SK-N-SH (cell line): ENCODE results near the gene TAOK2. TPM values are rescaled to one million over a fixed set of nuclear protein-coding genes. Genes with fewer than 3 reads are reported as not detected.

Experiments
- CTCF ChIA-PET: fragments of 300-600, 350-600 bp; formaldehyde crosslinking; extraction: SDS; loops from one replicate; lab custom pipeline; 2021; lab: Yijun Ruan, JAX
- POLR2A ChIA-PET: fragments of 350-600 bp; sonication (Branson Sonifier 250); formaldehyde crosslinking; extraction: SDS; loops from one replicate; lab custom pipeline; 2020; ENCODE audit warnings: antibody characterized with exemption, inconsistent platforms; lab: Yijun Ruan, JAX
- DNase-seq: peaks from one replicate; pipeline ENCODE4 v3.0.0; 2012
- H2AFZ ChIP-seq: fragments of 200-600 bp; sonication (generic); 2 replicates; pipeline ENCODE4 v1.8.1; 2016; ENCODE audit warnings: antibody characterized with exemption, mild to moderate bottlenecking, low read depth
- H3F3A ChIP-seq: fragments of 200-600 bp; sonication (generic); replicated peaks from 2 replicates; pipeline ENCODE3; 2016; ENCODE audit warnings: antibody characterized with exemption, mild to moderate bottlenecking; ENCODE audit not compliant: insufficient read depth
- H3K27ac ChIP-seq, 2 experiments: fragments of 200-500 bp in 1 of 2; fragments of 200-600 bp in 1 of 2; sonication (Bioruptor generic) in 1 of 2; sonication (generic), shearing (Covaris generic) in 1 of 2; 2 replicates each; pipeline versions ENCODE4 v1.5.1 to v1.6.1; 2014 to 2016; ENCODE audit warnings: low read depth in 2 of 2, inconsistent platforms in 1 of 2, low read length in 1 of 2, mild to moderate bottlenecking in 1 of 2, mixed read lengths in 1 of 2
- H3K27me3 ChIP-seq: fragments of 200-600 bp; sonication (generic), shearing (Covaris generic); 2 replicates; pipeline ENCODE4 v1.6.1; 2016; ENCODE audit warnings: mixed run types; ENCODE audit not compliant: insufficient read depth
- H3K36me3 ChIP-seq, 2 experiments: fragments of 200-500 bp in 1 of 2; fragments of 200-600 bp in 1 of 2; sonication (Bioruptor generic) in 1 of 2; sonication (generic) in 1 of 2; replicated peaks in 1 of 2; 2 replicates each; pipeline versions ENCODE3 to v1.5.1; 2014 to 2016; ENCODE audit warnings: low read length in 1 of 2, mild to moderate bottlenecking in 1 of 2; ENCODE audit not compliant: insufficient read depth in 2 of 2, control insufficient read depth in 1 of 2
- H3K4me1 ChIP-seq, 2 experiments: fragments of 200-500 bp in 1 of 2; fragments of 200-600 bp in 1 of 2; sonication (Bioruptor generic) in 1 of 2; sonication (generic), shearing (Covaris generic) in 1 of 2; 2 replicates each; pipeline versions ENCODE4 v1.5.1 to v1.6.1; 2014 to 2016; ENCODE audit warnings: low read depth in 1 of 2, low read length in 1 of 2, mixed run types in 1 of 2; ENCODE audit not compliant: insufficient read depth in 2 of 2, control insufficient read depth in 1 of 2
- H3K4me2 ChIP-seq: fragments of 200-600 bp; sonication (generic), shearing (Covaris generic); 2 replicates; pipeline ENCODE4 v1.6.1; 2017; ENCODE audit warnings: mixed run types
- H3K4me3 ChIP-seq, 2 experiments: fragments of 200-500 bp in 1 of 2; fragments of 200-600 bp in 1 of 2; sonication (Bioruptor generic) in 1 of 2; sonication (generic), shearing (Covaris generic) in 1 of 2; 2 replicates each; pipeline versions ENCODE4 v1.5.1 to v1.8.1; 2014 to 2016; ENCODE audit warnings: low read depth in 2 of 2, inconsistent platforms in 1 of 2, low read length in 1 of 2, mild to moderate bottlenecking in 1 of 2, mixed read lengths in 1 of 2, moderate library complexity in 1 of 2
- H3K79me2 ChIP-seq: fragments of 200-600 bp; sonication (generic); 2 replicates; pipeline ENCODE4 v1.8.1; 2017; ENCODE audit warnings: mild to moderate bottlenecking; ENCODE audit not compliant: insufficient read depth
- H3K9ac ChIP-seq: fragments of 200-600 bp; sonication (generic); 2 replicates; pipeline ENCODE4 v1.6.1; 2017; ENCODE audit warnings: mixed run types
- H3K9me2 ChIP-seq: fragments of 200-600 bp; sonication (generic); 2 replicates; pipeline ENCODE4 v1.6.1; 2017; ENCODE audit warnings: mixed run types
- H3K9me3 ChIP-seq: fragments of 200-600 bp; sonication (generic); 2 replicates; pipeline ENCODE4 v1.6.1; 2017; ENCODE audit warnings: mixed run types, mild to moderate bottlenecking, moderate library complexity
- H4K20me1 ChIP-seq: fragments of 200-600 bp; sonication (generic); 2 replicates; pipeline ENCODE4 v1.6.1; 2017; ENCODE audit warnings: mild to moderate bottlenecking, mixed run types; ENCODE audit not compliant: insufficient read depth
- CHD2 ChIP-seq: fragments of 150-350 bp; IDR thresholded peaks from 2 replicates; pipeline ENCODE4 v1.6.1; 2018; ENCODE audit warnings: low read length; ENCODE audit not compliant: partially characterized antibody
- CTCF ChIP-seq: fragments of 200-600 bp; sonication (generic); IDR thresholded peaks from 2 replicates; pipeline ENCODE4 v1.6.1; 2017; ENCODE audit warnings: antibody characterized with exemption, mild to moderate bottlenecking, moderate library complexity
- EP300 ChIP-seq, 2 experiments: IDR thresholded peaks; 2 replicates each; pipeline versions ENCODE4 v1.4.0 to v1.6.1; 2012; ENCODE audit warnings: borderline replicate concordance in 1 of 2, low read depth in 1 of 2, low read length in 1 of 2
- EZH2phosphoT487 ChIP-seq: fragments of 200-600 bp; sonication (generic); IDR thresholded peaks from 2 replicates; pipeline ENCODE4 v1.6.1; 2017; ENCODE audit warnings: low read depth, mixed run types, mild to moderate bottlenecking, antibody characterized with exemption, moderate library complexity, borderline replicate concordance
- FOXJ3 ChIP-seq: sonication (generic); formaldehyde crosslinking; IDR thresholded peaks from 2 replicates; pipeline ENCODE4 v1.5.1; 2020; ENCODE audit warnings: mild to moderate bottlenecking, missing genetic modification reagents
- JUND ChIP-seq: IDR thresholded peaks from 2 replicates; pipeline ENCODE4 v1.4.0; 2012
- MEF2A ChIP-seq: IDR thresholded peaks from 2 replicates; pipeline ENCODE4 v1.4.0; 2012; ENCODE audit warnings: low read depth, borderline replicate concordance
- MXI1 ChIP-seq: IDR thresholded peaks from 2 replicates; pipeline ENCODE4 v1.6.1; 2012; ENCODE audit warnings: mild to moderate bottlenecking, low read depth, low read length, improper control_type of control experiment
- NFIC ChIP-seq: IDR thresholded peaks from 2 replicates; pipeline ENCODE4 v1.4.0; 2012; ENCODE audit warnings: borderline replicate concordance
- NRF1 ChIP-seq: IDR thresholded peaks from 2 replicates; pipeline ENCODE4 v1.6.1; 2012; ENCODE audit warnings: low read depth, mild to moderate bottlenecking, low read length
- POLR2AphosphoS5 ChIP-seq: IDR thresholded peaks from 2 replicates; pipeline ENCODE4 v1.6.1; 2012; ENCODE audit warnings: low read depth, low read length
- RAD21 ChIP-seq: IDR thresholded peaks from 2 replicates; pipeline ENCODE4 v1.6.1; 2012; ENCODE audit warnings: mild to moderate bottlenecking, low read length
- RXRA ChIP-seq: IDR thresholded peaks from 2 replicates; pipeline ENCODE4 v1.4.0; 2012; ENCODE audit warnings: low read depth, mild to moderate bottlenecking, borderline replicate concordance
- USF2 ChIP-seq: fragments of 150-350 bp; IDR thresholded peaks from 2 replicates; pipeline ENCODE4 v1.6.1; 2017; ENCODE audit warnings: antibody characterized with exemption, low read length, low read depth, borderline replicate concordance
- ZBTB33 ChIP-seq: IDR thresholded peaks from 2 replicates; pipeline ENCODE4 v1.4.0; 2012; ENCODE audit warnings: low read depth, borderline replicate concordance
- WGBS: methylation state at CpG from one replicate; pipeline ENCODE4 v1.1.6; 2017; ENCODE audit warnings: low lambda C conversion rate; 5-methylcytosine and 5-hydroxymethylcytosine counted together
- polyA plus RNA-seq, 3 experiments: library from polyadenylated mRNA; depleted of rRNA; stranded (reverse); fragments of >200 nt; gene quantifications; 2 replicates each; pipeline ENCODE4 v1.2.3, GENCODE V29; 2012
- TF ChIP-seq, protein P1 (sequence below): IDR thresholded peaks from 2 replicates; pipeline ENCODE4 v1.6.1; 2012; ENCODE audit warnings: mild to moderate bottlenecking, low read depth, low read length, moderate library complexity

TAOK2 gene
- polyA plus RNA-seq, 1 of the 3 experiments (the other 2 are of a cell fraction) = 21.9 TPM

- no peak for TF ChIP-seq USF2
Observed at GRCh38 chr16:29950806-29951461, 22.7 kb upstream of the TAOK2 start (continued).

- Histone ChIP-seq H4K20me1 (no peaks in the 10 kb centered on the region), H3K9ac (no peak overlapping the region), H3K4me3 (no peak overlapping the region), H3K27ac (no peak overlapping the region), H3K36me3 (no peaks in the 10 kb centered on the region), H3F3A (peaks cover 4% of the 10 kb centered on the region), H3K27me3 (no peaks in the 10 kb centered on the region), H3K9me3 (no peaks in the 10 kb centered on the region), H3K9me2 (no peaks in the 10 kb centered on the region), H3K4me1 (no peaks in the 10 kb centered on the region), H3K79me2 (no peaks in the 10 kb centered on the region), H3K4me2 (no peak overlapping the region), H2AFZ (no peak overlapping the region)
- POLR2A ChIA-PET = no interaction called here
- 90% methylated on average over 8 of the region's 8 CpGs for WGBS
- no peak for DNase-seq
- TF ChIP-seq CHD2 (no peak), RAD21 (no peak), NRF1 (no peak), CTCF (no peak), POLR2AphosphoS5 (no peak), RXRA (no peak), EZH2phosphoT487 (no peak), FOXJ3 (no peak), MEF2A (no peak)
- CTCF ChIA-PET = interaction anchor here (0.9 to 1.9 kb wide), 3 partner anchors 11 to 103 kb away, joined by 3 to 5 read pairs (median 3); partner anchors contain the start of gene KCTD13
Observed at GRCh38 chr16:29951625-29952365, 21.9 kb upstream of the TAOK2 start.

GRCh38 chr16:29958756-29959155, 14.9 kb upstream of the TAOK2 start:
- Histone ChIP-seq H3K9me2 (no peaks in the 10 kb centered on the region), H2AFZ (no peak overlapping the region), H3K4me1 (peaks cover 0 to 15% of the 10 kb centered on the region in 2 experiments; a peak in 1 of 4 replicates), H3K9me3 (no peaks in the 10 kb centered on the region), H3K4me3 (no peak overlapping the region), H3K27ac (no peak overlapping the region), H3K9ac (no peak overlapping the region), H4K20me1 (no peaks in the 10 kb centered on the region), H3K4me2 (no peak overlapping the region), H3F3A (peaks cover under 1% of the 10 kb centered on the region), H3K36me3 (peaks cover 0 to 5% of the 10 kb centered on the region in 2 experiments), H3K79me2 (no peaks in the 10 kb centered on the region; the same call in 1 of the 2 replicates), H3K27me3 (no peaks in the 10 kb centered on the region)
- ChIA-PET CTCF (interaction anchor here (1.4 kb wide), 1 partner anchor 47 kb away, joined by 5 read pairs; no protein-coding TSS in a partner anchor), POLR2A (no interaction called here)
- DNase-seq = no peak
- over 99% methylated on average over 5 of the region's 5 CpGs for WGBS
- TF ChIP-seq EP300 (IDR thresholded peaks at IDR 0.05; ENCODE audit: borderline replicate concordance in 1 of 2, low read depth in 1 of 2, low read length in 1 of 2) (no peak), MXI1 (no peak), JUND (no peak), ZBTB33 (no peak), NFIC (no peak)
- TF ChIP-seq, protein P1, sequence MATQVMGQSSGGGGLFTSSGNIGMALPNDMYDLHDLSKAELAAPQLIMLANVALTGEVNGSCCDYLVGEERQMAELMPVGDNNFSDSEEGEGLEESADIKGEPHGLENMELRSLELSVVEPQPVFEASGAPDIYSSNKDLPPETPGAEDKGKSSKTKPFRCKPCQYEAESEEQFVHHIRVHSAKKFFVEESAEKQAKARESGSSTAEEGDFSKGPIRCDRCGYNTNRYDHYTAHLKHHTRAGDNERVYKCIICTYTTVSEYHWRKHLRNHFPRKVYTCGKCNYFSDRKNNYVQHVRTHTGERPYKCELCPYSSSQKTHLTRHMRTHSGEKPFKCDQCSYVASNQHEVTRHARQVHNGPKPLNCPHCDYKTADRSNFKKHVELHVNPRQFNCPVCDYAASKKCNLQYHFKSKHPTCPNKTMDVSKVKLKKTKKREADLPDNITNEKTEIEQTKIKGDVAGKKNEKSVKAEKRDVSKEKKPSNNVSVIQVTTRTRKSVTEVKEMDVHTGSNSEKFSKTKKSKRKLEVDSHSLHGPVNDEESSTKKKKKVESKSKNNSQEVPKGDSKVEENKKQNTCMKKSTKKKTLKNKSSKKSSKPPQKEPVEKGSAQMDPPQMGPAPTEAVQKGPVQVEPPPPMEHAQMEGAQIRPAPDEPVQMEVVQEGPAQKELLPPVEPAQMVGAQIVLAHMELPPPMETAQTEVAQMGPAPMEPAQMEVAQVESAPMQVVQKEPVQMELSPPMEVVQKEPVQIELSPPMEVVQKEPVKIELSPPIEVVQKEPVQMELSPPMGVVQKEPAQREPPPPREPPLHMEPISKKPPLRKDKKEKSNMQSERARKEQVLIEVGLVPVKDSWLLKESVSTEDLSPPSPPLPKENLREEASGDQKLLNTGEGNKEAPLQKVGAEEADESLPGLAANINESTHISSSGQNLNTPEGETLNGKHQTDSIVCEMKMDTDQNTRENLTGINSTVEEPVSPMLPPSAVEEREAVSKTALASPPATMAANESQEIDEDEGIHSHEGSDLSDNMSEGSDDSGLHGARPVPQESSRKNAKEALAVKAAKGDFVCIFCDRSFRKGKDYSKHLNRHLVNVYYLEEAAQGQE = no peak
